NCI-H1092 treated with DMSO at 0.1 percent for 48 hours (cell line): ENCODE results near the gene TMA7.
"Not testable (repeated sequence)": the region's sequence is repeated elsewhere in the genome, so short reads cannot be mapped to it uniquely, and the experiment has no call there.

Experiments
- DNase-seq: peaks from one replicate; lab custom pipeline; 2025; lab: John Stamatoyannopoulos, UW

The TMA7 gene

GRCh38 chr3:48436477-48436787, 3.6 kb upstream of the TMA7 start:
- DNase-seq, result no peak

DNA sequence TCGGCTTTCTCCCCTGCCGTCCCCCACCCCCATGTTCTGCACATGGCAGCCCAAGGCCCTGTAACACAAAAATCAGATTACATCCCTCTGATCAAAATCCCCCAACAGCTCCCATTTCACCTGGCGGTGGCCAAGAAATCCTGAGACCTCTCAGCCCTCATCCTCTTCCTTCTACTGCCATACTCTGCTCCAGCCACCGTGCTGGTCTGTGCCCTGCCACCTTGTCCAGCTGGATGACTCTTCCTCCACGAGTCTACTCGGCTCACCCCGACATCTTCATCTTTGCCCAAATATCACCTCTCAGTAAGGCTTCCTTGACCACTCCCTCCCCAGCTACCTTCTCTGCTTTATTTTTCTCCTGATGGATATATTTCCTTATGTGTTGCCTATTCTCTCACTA, 3.2 kb upstream of the TMA7 start:
- no peak for DNase-seq

DNA sequence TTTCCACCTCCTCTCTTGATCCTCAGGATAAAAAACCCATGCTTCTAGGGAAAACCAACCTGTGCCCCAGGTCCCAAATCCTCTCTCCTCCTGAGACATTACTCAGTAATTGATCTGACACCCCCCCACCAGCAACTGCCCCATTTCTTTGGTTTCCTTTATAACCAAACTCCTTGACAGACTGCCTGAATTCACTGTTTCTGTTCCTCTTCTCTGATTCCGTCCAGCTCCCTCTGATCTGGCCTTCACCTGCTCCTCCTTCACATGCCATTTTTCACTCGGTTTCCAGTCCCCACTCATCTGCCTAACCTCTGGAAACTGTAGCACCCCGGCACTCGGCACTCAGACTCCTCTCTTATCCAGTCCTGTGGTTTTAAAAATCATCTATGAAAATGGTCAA, 2.2 kb upstream of the TMA7 start:
- no peak for DNase-seq

DNA sequence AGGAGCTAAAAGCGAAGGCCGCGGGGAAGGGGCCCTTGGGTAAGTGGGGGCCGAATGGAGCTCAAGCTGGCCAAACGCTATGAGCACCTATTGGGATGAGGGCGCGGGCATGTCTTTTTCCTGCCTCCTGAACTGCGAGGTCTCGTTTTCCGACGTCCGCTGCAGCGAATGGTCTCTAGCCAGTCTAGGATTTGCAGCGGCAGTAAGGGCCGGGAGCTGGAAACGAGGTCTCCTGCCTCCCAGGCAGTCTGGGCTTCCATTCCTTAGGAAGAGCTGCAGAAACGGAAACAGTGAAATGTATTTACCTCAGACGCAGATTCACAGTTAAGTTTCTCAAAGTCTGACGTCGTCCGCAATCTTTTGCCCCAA, 517 bp downstream of the TMA7 start:
- no peak for DNase-seq

GRCh38 chr3:48441940-48442339, 1.9 kb downstream of the TMA7 start:
- no peak for DNase-seq

DNA sequence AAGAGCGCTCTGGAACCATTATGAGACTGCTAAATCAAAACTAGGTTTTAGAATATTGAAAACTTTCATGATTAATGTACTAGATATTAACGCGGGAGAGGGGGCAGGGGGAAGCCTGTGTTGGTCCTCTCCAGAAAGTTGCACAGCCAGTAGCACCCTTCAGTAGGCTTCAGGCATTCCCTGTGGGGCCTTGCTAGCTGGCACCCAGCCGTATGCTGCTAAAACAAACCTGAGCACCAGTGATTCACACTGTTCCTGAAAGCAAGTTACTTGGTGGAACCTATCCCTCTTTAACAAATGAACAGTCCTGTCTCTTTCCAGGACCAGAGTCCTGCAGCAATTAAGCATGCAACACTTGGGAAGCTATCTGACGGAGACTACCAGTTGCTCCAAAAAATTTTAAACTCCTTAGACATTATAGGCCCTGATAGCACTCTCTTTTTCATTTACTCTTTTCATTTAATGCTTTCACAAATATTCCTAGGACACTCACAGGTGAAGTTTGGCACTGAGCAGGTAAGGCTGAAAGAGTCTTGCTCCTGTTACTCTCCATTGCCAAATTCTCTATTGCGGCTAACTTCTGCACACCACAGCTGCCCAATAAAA, 5.3 kb downstream of the TMA7 start:
- DNase-seq, result no peak

- no peak for DNase-seq
Observed at GRCh38 chr3:48446043-48446424, 6.0 kb downstream of the TMA7 start.

DNA sequence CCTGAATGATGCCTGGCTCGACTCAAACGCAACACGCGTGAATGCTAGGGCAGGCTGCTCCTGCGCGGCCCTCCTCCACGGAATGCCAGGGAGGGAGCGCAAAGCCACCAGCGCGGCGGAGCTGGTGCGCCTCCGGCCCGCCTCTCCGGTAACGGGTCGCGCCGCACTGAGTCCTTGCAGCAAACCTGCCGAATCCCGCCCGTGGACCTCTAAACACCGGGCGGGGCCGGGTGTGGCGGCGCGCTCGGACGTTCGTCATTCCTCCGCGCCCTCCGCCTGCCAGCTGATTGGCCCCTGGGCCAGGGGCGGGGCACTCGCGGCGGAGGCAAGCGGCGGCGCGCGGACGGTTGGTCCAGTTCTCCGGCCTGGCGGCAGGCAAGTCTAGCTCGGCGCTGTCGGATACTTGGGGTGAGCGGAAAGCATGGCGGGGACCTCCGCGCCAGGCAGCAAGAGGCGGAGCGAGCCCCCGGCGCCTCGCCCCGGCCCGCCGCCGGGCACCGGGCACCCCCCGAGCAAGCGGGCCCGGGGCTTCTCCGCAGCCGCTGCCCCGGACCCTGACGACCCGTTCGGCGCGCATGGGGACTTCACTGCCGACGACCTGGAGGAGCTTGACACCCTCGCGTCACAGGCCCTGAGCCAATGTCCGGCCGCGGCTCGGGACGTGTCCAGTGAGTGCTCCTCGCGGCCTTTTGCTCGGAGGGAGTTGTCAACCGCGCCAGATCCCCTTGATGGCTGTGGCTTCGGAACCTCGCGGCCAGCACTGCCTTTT, 6.6 kb downstream of the TMA7 start, which contains the start of gene ATRIP:
Gene ATRIP (plus strand): TSS at position 313 of the 769 bp plus-strand sequence. CDS start 109 bp downstream, at position 422.
- DNase-seq, result peak; percentile 56

GRCh38 chr3:48451270-48451669, 11.2 kb downstream of the TMA7 start:
- no peak for DNase-seq

DNA sequence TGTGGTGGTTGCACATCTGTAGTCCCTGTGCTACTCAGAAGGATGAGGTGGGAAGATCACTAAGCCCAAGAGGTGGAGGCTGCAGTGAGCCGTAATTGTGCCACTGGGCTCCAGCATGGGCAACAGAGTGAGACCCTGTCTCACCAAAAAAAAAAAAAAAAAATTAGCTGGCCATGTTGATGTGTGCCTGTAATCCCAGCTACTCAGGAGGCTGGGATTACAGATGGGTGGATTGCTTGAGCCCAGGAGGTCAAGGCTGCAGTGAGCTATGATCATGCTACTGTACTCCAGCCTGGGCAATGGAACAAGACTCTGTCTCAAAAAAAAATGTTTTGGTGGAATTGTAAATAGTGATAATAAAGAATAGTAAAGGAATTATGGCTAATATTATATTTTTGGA, 16.4 kb downstream of the TMA7 start:
- DNase-seq, result no peak

GRCh38 chr3:48459331-48459730, 19.3 kb downstream of the TMA7 start:
- no peak for DNase-seq

GRCh38 chr3:48459773-48460516, 19.9 kb downstream of the TMA7 start:
- DNase-seq, result no peak

DNA sequence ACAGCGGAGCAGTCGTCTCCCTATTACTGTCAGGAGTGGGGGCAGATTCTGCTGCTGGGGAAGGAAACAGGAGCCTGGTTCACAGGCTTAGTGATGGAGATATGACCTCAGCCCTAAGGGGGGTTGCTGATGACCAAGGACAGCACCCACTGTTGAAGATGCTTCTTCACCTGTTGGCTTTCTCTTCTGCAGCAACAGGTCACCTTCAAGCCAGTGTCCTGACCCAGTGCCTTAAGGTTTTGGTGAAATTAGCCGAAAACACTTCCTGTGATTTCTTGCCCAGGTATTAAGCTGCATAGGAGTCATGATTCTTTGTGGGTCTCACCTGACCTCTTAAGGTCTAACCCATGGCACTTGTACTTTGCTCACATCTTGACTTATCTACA, 20.5 kb downstream of the TMA7 start:
- no peak for DNase-seq

DNA sequence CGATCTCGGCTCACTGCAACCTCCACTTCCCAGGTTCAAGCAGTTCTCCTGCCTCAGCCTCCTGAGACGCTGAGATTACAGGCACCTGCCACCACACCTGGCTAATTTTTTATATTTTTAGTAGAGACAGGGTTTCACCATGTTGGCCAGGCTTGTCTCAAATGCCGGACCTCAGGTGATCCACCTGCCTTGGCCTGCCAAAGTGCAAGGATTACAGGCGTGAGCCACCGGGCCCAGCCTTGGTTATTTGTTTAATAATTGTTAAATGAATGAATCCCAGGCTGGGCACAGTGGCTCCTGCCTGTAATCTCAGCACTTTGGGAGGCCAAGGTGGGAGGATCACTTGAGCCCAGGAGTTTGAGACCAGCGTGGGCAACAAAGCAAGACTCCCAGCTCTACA, 21.7 kb downstream of the TMA7 start:
- not testable (repeated sequence) for DNase-seq

DNA sequence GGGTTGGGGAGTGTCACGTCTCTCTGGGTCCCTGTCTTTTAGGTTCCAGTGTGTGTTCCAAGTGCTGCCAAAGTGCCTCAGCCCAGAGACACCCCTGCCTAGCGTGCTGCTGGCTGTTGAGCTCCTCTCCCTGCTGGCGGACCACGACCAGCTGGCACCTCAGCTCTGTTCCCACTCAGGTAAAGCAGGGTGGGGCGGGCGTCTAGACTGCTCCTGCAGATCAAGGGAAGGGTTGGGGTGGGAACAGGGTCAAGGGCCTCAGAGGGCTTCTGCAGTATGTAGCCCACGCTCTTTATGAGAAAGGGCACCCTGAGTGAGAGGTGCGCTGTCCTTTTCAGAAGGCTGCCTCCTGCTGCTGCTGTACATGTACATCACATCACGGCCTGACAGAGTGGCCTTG, 23.6 kb downstream of the TMA7 start:
- no peak for DNase-seq

DNA sequence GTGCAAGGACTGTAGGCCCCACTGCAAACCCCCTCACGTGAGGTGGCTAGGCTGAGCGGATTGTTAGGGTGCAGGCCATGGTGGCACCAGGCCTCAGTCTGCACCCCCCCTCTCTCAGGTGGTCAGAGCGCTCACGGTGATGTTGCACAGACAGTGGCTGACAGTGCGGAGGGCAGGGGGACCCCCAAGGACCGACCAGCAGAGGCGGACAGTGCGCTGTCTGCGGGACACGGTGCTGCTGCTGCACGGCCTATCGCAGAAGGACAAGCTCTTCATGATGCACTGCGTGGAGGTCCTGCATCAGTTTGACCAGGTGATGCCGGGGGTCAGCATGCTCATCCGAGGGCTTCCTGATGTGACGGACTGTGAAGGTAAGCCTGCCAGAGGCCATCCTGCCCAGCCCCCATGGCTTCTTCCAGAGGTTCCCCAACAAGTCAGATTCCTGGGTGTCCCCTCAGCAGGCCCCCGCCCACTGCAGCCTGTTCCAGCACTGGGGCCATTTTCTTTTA, 24.7 kb downstream of the TMA7 start:
- DNase-seq, result no peak

GRCh38 chr3:48465237-48465530, 25.1 kb downstream of the TMA7 start:
- DNase-seq, result no peak

DNA sequence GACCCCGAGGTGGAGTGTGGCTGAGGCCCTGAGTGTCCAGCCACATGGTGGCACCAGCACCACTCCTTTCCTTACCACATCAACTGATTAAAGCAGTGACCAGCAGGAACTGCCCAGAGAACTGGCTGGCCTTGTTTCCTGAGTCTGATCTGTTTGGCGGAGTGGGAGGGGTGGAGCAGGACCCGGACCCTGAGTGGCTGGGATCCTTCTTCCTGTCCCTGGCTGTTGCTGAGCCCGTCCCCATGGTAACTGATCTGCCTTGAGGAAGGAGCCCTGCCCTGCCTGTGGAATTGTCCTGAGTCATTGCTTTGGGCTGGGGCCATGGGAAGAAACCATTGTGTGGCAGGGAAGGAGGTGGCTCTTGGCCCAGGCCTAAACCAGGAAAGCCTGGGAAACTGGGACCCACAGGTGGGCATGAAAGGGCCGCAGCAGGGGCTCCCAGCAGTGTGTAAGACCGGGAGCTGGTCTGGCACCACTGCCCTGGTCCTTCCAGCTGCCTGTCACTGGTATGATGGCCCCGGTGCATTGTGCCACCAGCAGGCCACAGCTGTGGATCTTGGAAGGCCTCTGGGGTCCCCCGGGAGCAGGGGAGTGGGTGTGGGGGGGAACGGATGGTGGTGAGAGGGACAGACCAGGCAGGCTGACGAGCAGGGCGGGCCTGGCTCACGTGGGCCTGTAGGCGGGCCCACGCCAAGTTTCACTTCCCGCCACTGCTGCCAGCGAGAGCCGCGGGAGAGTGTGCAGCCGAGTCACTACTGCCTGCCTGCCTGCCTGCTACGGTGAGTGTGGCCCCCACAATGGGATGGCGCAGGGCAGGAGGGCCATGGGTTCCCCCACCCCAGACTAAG, 25.7 kb downstream of the TMA7 start:
- DNase-seq, result peak; percentile 58

GRCh38 chr3:48466386-48467109, 26.5 kb downstream of the TMA7 start:
- DNase-seq, result no peak

GRCh38 chr3:48467110-48467454, 27.0 kb downstream of the TMA7 start:
- DNase-seq, result no peak

- no peak for DNase-seq
Observed at GRCh38 chr3:48467473-48468267, 27.6 kb downstream of the TMA7 start.
